SU-DHL-6 (cell line): ENCODE results near the gene STARD9.

Experiments used
- EZH2phosphoT487 ChIP-seq: fragments of 200-600 bp; sonication (generic), shearing (Covaris generic); conservative IDR thresholded peaks from 2 replicates; pipeline ENCODE4 v1.6.1; 2018; ENCODE audit warnings: mild to moderate bottlenecking, antibody characterized with exemption, low read length, moderate library complexity, mixed read lengths
- TF ChIP-seq, protein P1 (sequence below): fragments of 200-600 bp; sonication (generic); IDR thresholded peaks from one replicate; pipeline ENCODE4 v1.5.1; 2017; ENCODE audit warnings: antibody characterized with exemption, mild to moderate bottlenecking, low read length, moderate library complexity; ENCODE audit not compliant: insufficient read depth, poor library complexity, severe bottlenecking

DNA sequence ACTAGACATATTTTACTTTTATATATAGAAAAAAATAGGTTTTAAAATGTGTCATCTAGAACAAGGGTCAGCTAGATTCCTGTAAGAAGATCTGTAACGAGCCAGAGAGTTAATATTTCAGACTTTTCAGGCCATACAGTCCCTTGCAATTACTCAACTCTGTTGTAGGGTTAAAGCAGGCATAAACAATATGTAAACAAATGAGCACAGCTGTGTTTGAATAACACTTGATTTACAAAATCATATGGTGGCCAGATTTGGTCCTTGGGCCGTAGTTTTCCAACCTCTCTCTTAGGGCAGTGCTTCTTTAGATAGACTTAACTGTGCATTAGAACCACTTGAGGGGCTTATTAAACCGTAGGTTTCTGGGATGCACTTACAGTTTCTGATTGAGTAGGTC is 46.4 kb upstream of the STARD9 start:
- TF ChIP-seq, protein P1, sequence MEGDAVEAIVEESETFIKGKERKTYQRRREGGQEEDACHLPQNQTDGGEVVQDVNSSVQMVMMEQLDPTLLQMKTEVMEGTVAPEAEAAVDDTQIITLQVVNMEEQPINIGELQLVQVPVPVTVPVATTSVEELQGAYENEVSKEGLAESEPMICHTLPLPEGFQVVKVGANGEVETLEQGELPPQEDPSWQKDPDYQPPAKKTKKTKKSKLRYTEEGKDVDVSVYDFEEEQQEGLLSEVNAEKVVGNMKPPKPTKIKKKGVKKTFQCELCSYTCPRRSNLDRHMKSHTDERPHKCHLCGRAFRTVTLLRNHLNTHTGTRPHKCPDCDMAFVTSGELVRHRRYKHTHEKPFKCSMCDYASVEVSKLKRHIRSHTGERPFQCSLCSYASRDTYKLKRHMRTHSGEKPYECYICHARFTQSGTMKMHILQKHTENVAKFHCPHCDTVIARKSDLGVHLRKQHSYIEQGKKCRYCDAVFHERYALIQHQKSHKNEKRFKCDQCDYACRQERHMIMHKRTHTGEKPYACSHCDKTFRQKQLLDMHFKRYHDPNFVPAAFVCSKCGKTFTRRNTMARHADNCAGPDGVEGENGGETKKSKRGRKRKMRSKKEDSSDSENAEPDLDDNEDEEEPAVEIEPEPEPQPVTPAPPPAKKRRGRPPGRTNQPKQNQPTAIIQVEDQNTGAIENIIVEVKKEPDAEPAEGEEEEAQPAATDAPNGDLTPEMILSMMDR = no peak
- TF ChIP-seq EZH2phosphoT487 = no peak
